H1 (cell line): ENCODE data around the gene INPP5A. TPM values are rescaled to one million over a fixed set of nuclear protein-coding genes. Genes with fewer than 3 reads are reported as not detected.

ENCODE experiments used
- JUN ChIP-seq: IDR thresholded peaks from 2 replicates; pipeline ENCODE4 v1.6.1; 2011; ENCODE audit warnings: low read depth, mild to moderate bottlenecking, improper control_type of control experiment, low read length
- TEAD4 ChIP-seq: IDR thresholded peaks from 2 replicates; pipeline ENCODE4 v1.6.1; 2012; ENCODE audit warnings: low read depth, low read length, inconsistent platforms, mixed read lengths
- USF2 ChIP-seq: IDR thresholded peaks from 2 replicates; pipeline ENCODE4 v1.6.1; 2011; ENCODE audit warnings: low read length, improper control_type of control experiment
- polyA plus RNA-seq, 7 experiments: library from polyadenylated mRNA; depleted of rRNA in 3 of 7; stranded (reverse) in 5 of 7; unstranded in 2 of 7; fragments of >200 nt in 5 of 7; fragments of 200-250 nt in 2 of 7; gene quantifications; 1 replicate in 5 of 7; 2 replicates in 1 of 7; 4 replicates in 1 of 7; pipeline versions ENCODE4 v1.2.1 to v1.2.3, GENCODE V29; 2011 to 2013; ENCODE audit warnings: missing spikeins in 2 of 7, mixed read lengths in 2 of 7
- total RNA-seq: library from RNA; stranded (reverse); fragmentation: NEBNext Ultra II Directional; extraction: Animal tissue kit (Norgen Biotek cat#: 25700); gene quantifications from 2 replicates; pipeline ENCODE4 v1.2.1, GENCODE V29; 2021

INPP5A gene
- total and polyA plus RNA-seq, 2 of the 8 experiments (the other 6 are each of a cell fraction or from before 2014, with no cell fraction given): 19.7 to 27.5 TPM

- TF ChIP-seq USF2: no peak
- TF ChIP-seq JUN: no peak
- TF ChIP-seq TEAD4: no peak
These were observed 141.0 kb downstream of the INPP5A start (continued) for GRCh38 chr10:132678436-132679216.
